H9 (cell line): ENCODE measurements around the gene PAIP2. TPM values are rescaled to one million over a fixed set of nuclear protein-coding genes. Genes with fewer than 3 reads are reported as not detected.

Source experiments
- DNase-seq: peaks from one replicate; pipeline ENCODE4 v3.0.0-alpha.2; 2017
- H2AFZ ChIP-seq: one replicate; pipeline ENCODE4 v1.6.1; 2013; ENCODE audit warnings: mild to moderate bottlenecking, low read length, control low read depth, moderate library complexity
- H2AK5ac ChIP-seq: 2 replicates; pipeline ENCODE4 v1.6.1; 2013; ENCODE audit warnings: low read length, control low read depth, mixed read lengths; ENCODE audit not compliant: insufficient read length
- H2BK120ac ChIP-seq: one replicate; pipeline ENCODE4 v1.6.1; 2013; ENCODE audit warnings: low read depth, mild to moderate bottlenecking, low read length, control low read depth, inconsistent platforms; ENCODE audit not compliant: poor library complexity, severe bottlenecking
- H2BK12ac ChIP-seq: 2 replicates; pipeline ENCODE4 v1.6.1; 2013; ENCODE audit warnings: low read length, control low read depth, mixed read lengths, low read depth; ENCODE audit not compliant: insufficient read length
- H2BK15ac ChIP-seq: 2 replicates; pipeline ENCODE4 v1.6.1; 2013; ENCODE audit warnings: low read depth, low read length, control low read depth
- H2BK20ac ChIP-seq: one replicate; pipeline ENCODE4 v1.6.1; 2013; ENCODE audit warnings: low read depth, mild to moderate bottlenecking, low read length, control low read depth, inconsistent platforms; ENCODE audit not compliant: poor library complexity, severe bottlenecking
- H2BK5ac ChIP-seq: 2 replicates; pipeline ENCODE4 v1.6.1; 2013; ENCODE audit warnings: low read length, control low read depth, mixed read lengths; ENCODE audit not compliant: insufficient read length
- H3K14ac ChIP-seq: 2 replicates; pipeline ENCODE4 v1.6.1; 2013; ENCODE audit warnings: low read length, control low read depth; ENCODE audit not compliant: insufficient read depth
- H3K18ac ChIP-seq: 2 replicates; pipeline ENCODE4 v1.6.1; 2013; ENCODE audit warnings: low read depth, mild to moderate bottlenecking, mixed read lengths, low read length, control low read depth; ENCODE audit not compliant: insufficient read length
- H3K23ac ChIP-seq: 2 replicates; pipeline ENCODE4 v1.6.1; 2013; ENCODE audit warnings: low read length, control low read depth, mixed read lengths, low read depth; ENCODE audit not compliant: insufficient read length
- H3K23me2 ChIP-seq: 2 replicates; pipeline ENCODE4 v1.6.1; 2013; ENCODE audit warnings: low read depth, mild to moderate bottlenecking, mixed read lengths, low read length, control low read depth; ENCODE audit not compliant: insufficient read length, poor library complexity, severe bottlenecking
- H3K27ac ChIP-seq: 2 replicates; pipeline ENCODE4 v1.5.1; 2013; ENCODE audit warnings: low read length, control low read depth, mixed read lengths, low read depth; ENCODE audit not compliant: insufficient read length
- H3K27me3 ChIP-seq: 2 replicates; pipeline ENCODE4 v1.6.1; 2013; ENCODE audit warnings: low read length, control low read depth, inconsistent platforms; ENCODE audit not compliant: insufficient read depth
- H3K4ac ChIP-seq: 2 replicates; pipeline ENCODE4 v1.6.1; 2013; ENCODE audit warnings: low read depth, mild to moderate bottlenecking, control low read depth, inconsistent platforms, low read length, moderate library complexity
- H3K4me1 ChIP-seq: 2 replicates; pipeline ENCODE4 v1.6.1; 2013; ENCODE audit warnings: low read length, control low read depth, inconsistent platforms; ENCODE audit not compliant: insufficient read depth
- H3K4me2 ChIP-seq: 2 replicates; pipeline ENCODE4 v1.6.1; 2013; ENCODE audit warnings: low read length, control low read depth, mixed read lengths; ENCODE audit not compliant: insufficient read length, insufficient read depth
- H3K56ac ChIP-seq: 2 replicates; pipeline ENCODE4 v1.6.1; 2013; ENCODE audit warnings: low read depth, mild to moderate bottlenecking, mixed read lengths, low read length, control low read depth; ENCODE audit not compliant: insufficient read length
- H3K79me1 ChIP-seq: 2 replicates; pipeline ENCODE4 v1.6.1; 2013; ENCODE audit warnings: low read depth, mild to moderate bottlenecking, moderate library complexity, low read length, control low read depth, inconsistent platforms; ENCODE audit not compliant: insufficient read depth, poor library complexity, severe bottlenecking
- H3K79me2 ChIP-seq: 2 replicates; pipeline ENCODE4 v1.6.1; 2013; ENCODE audit warnings: low read length, control low read depth, inconsistent platforms; ENCODE audit not compliant: insufficient read depth
- H3K9ac ChIP-seq: 2 replicates; pipeline ENCODE4 v1.6.1; 2013; ENCODE audit warnings: low read length, control low read depth, mixed read lengths; ENCODE audit not compliant: insufficient read length; ENCODE audit errors: extremely low read depth
- H3K9me3 ChIP-seq: one replicate; pipeline ENCODE4 v1.6.1; 2013; ENCODE audit warnings: low read depth, low read length, inconsistent platforms; ENCODE audit not compliant: control insufficient read depth
- H3T11ph ChIP-seq: one replicate; pipeline ENCODE4 v1.6.1; 2013; ENCODE audit warnings: mild to moderate bottlenecking, low read length, control low read depth, inconsistent platforms
- H4K20me1 ChIP-seq: one replicate; pipeline ENCODE4 v1.6.1; 2013; ENCODE audit not compliant: control insufficient read depth, insufficient read length, insufficient read depth
- H4K5ac ChIP-seq: 2 replicates; pipeline ENCODE4 v1.6.1; 2013; ENCODE audit warnings: low read depth, mild to moderate bottlenecking, mixed read lengths, low read length, control low read depth; ENCODE audit not compliant: insufficient read length
- H4K8ac ChIP-seq: replicated peaks from 2 replicates; pipeline ENCODE4 v1.6.1; 2013; ENCODE audit warnings: low read length, control low read depth, mixed read lengths, low read depth; ENCODE audit not compliant: insufficient read length
- H4K91ac ChIP-seq: 2 replicates; pipeline ENCODE4 v1.6.1; 2013; ENCODE audit warnings: low read depth, mild to moderate bottlenecking, moderate library complexity, mixed read lengths, low read length, control low read depth; ENCODE audit not compliant: insufficient read length
- H3K27ac Mint-ChIP-seq, 3 experiments: 2 replicates in 2 of 3; 3 replicates in 1 of 3; pipeline ENCODE4 v1.8.0; 2020 to 2021; ENCODE audit warnings: mixed read lengths in 3 of 3, mild to moderate bottlenecking in 1 of 3, moderate library complexity in 1 of 3
- H3K27me3 Mint-ChIP-seq: 2 replicates; pipeline ENCODE4 v1.8.0; 2021; ENCODE audit warnings: low read depth, mild to moderate bottlenecking, moderate library complexity, mixed read lengths
- H3K36me3 Mint-ChIP-seq, 3 experiments: 2 replicates in 2 of 3; 3 replicates in 1 of 3; pipeline ENCODE4 v1.8.0; 2020 to 2021; ENCODE audit warnings: low read depth in 3 of 3, mixed read lengths in 3 of 3; ENCODE audit not compliant: insufficient read depth in 1 of 3
- H3K4me1 Mint-ChIP-seq, 2 experiments: 2 replicates each; pipeline ENCODE4 v1.8.0; 2020; ENCODE audit warnings: mixed read lengths in 2 of 2
- H3K4me3 Mint-ChIP-seq, 2 experiments: 2 replicates in 1 of 2; 3 replicates in 1 of 2; pipeline ENCODE4 v1.8.0; 2020 to 2021; ENCODE audit warnings: mild to moderate bottlenecking in 2 of 2, mixed read lengths in 2 of 2, moderate library complexity in 1 of 2
- H3K9me3 Mint-ChIP-seq, 2 experiments: 2 replicates in 1 of 2; 3 replicates in 1 of 2; pipeline ENCODE4 v1.8.0; 2020; ENCODE audit warnings: mild to moderate bottlenecking in 2 of 2, mixed read lengths in 2 of 2, moderate library complexity in 1 of 2
- WGBS: extraction: QIAGEN DNeasy Blood & Tissue Kit; methylation state at CpG from one replicate; pipeline ENCODE4 v1.1.7; 2013; ENCODE audit warnings: missing lambda C conversion rate, low lambda C conversion rate, mixed read lengths; ENCODE audit not compliant: insufficient read length; ENCODE audit errors: extremely low coverage; 5-methylcytosine and 5-hydroxymethylcytosine counted together
- total RNA-seq: library from RNA; stranded (reverse); gene quantifications from 2 replicates; pipeline ENCODE4 v1.2.1, GENCODE V29; 2021
- TF ChIP-seq, protein P1 (sequence below): fragments of 200-600 bp; sonication (generic); conservative IDR thresholded peaks from 3 replicates; pipeline ENCODE4 v1.8.0; 2021; ENCODE audit warnings: antibody characterized with exemption, mild to moderate bottlenecking

Gene PAIP2
- total RNA-seq, 1 experiment from 2014 or later: 121 TPM

DNA sequence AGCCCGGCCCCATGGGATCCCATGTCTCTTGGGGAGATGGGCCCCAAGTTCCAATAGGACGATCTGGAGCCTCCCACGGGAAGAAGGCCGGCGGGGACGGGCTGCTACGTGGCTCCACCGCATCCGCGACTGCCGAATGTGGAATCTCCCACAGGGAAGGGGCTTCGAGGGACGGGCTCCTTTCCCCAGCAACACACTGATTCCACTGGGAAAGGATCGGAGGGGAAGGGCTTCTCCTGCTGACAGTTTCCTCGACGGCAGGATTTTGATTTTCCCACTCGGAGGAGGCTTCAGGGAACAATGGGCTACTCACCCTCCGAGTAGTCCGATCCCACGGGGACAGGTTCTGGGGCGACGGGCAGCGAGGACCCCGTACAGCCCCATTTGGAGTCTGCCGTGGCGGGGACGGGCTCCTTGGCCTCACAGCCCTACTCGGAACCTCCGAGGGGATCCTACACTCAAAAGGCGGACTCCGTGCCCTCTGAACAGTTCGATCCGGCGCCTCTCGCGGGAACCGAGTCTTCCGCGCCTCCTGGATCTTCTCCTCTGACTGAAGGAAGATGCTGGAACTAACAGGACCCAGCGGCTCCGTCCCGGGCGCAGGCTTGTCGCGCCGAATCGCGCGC is 52.0 kb downstream of the PAIP2 start:
- H3K14ac ChIP-seq: peak overlapping the region; percentile 38; the same call in 1 of the 2 replicates
- no peak overlapping the region for H2BK20ac ChIP-seq
- H3K4ac ChIP-seq: no peak overlapping the region
- H3K36me3 Mint-ChIP-seq: peaks cover 0 to 6% (median 0%) of the 10 kb centered on the region in 3 experiments; a peak in 5 of 7 replicates
- no CpG with 5 or more reads among the region's 49 CpGs for WGBS
- peaks cover 4% of the 10 kb centered on the region; the same call in 1 of the 2 replicates for H3K4me1 ChIP-seq
- H3K4me1 Mint-ChIP-seq: peaks cover 19 to 45% of the 10 kb centered on the region in 2 experiments
- H2BK15ac ChIP-seq: no peak overlapping the region
- H3K56ac ChIP-seq: no peak overlapping the region
- no peak overlapping the region for H2AFZ ChIP-seq
- no peaks in the 10 kb centered on the region for H3K9me3 ChIP-seq
- H2BK12ac ChIP-seq: no peak overlapping the region
- H3K9me3 Mint-ChIP-seq: no peaks in the 10 kb centered on the region
- no peak overlapping the region for H3K18ac ChIP-seq
- H3K27me3 ChIP-seq: peaks cover 8% of the 10 kb centered on the region
- H3K23ac ChIP-seq: no peak overlapping the region
- no peak overlapping the region for H4K5ac ChIP-seq
- peaks cover 31% of the 10 kb centered on the region for H3K27me3 Mint-ChIP-seq
- DNase-seq: no peak
- no peak overlapping the region for H3K9ac ChIP-seq
- no peak overlapping the region for H2BK5ac ChIP-seq
- peak overlapping the region; percentile 85 for H3K4me2 ChIP-seq
- no peak overlapping the region for H3T11ph ChIP-seq
- H2AK5ac ChIP-seq: no peak overlapping the region
- H4K20me1 ChIP-seq: peaks cover 2% of the 10 kb centered on the region
- H3K4me3 Mint-ChIP-seq: peak overlapping the region; percentile 79 to 88
- no peak overlapping the region for H2BK120ac ChIP-seq
- TF ChIP-seq, protein P1, sequence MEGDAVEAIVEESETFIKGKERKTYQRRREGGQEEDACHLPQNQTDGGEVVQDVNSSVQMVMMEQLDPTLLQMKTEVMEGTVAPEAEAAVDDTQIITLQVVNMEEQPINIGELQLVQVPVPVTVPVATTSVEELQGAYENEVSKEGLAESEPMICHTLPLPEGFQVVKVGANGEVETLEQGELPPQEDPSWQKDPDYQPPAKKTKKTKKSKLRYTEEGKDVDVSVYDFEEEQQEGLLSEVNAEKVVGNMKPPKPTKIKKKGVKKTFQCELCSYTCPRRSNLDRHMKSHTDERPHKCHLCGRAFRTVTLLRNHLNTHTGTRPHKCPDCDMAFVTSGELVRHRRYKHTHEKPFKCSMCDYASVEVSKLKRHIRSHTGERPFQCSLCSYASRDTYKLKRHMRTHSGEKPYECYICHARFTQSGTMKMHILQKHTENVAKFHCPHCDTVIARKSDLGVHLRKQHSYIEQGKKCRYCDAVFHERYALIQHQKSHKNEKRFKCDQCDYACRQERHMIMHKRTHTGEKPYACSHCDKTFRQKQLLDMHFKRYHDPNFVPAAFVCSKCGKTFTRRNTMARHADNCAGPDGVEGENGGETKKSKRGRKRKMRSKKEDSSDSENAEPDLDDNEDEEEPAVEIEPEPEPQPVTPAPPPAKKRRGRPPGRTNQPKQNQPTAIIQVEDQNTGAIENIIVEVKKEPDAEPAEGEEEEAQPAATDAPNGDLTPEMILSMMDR: no peak
- no peaks in the 10 kb centered on the region for H3K79me2 ChIP-seq
- no peaks in the 10 kb centered on the region for H3K79me1 ChIP-seq
- H4K91ac ChIP-seq: no peak overlapping the region
- no peak overlapping the region for H3K27ac Mint-ChIP-seq
- H3K23me2 ChIP-seq: peaks cover 22% of the 10 kb centered on the region
- H3K27ac ChIP-seq: no peak overlapping the region
- no peak overlapping the region for H4K8ac ChIP-seq
